ENCODE data around the gene KCNQ1.

KCNQ1 gene

DNA sequence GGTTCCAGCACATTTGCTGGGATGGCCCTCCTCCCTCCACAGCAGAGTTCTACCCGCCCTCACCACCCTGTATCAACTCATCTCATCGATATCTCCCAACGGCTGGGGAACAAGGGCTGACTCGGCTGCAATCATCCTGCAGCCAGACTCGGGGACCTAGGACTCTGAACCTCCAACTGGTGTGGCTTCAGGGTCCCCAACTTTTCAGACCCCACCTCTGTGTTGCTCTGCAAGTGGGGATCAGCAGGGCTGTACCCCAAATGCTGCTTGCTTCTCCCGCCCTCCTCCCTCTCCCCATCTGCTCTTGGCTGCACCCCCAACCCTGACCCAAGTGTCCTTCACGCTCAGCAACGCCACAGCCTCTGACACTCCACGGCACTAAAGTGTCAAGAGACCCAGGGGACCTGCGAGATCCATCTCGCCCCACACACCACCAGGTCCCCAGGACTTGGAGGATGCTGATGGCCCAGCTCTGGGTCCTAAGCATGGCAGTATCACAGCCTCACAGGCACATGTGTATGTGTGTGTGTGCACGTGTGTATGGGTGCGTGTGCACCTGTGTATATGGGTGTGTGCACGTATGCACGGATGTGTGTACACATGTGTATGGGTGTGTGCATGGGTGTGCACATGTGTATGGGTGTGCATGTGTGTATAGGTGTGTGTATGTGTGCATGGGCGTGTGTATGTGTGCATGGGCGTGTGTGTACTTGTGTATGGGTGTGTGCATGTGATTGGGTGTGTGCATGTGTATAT is 26.4 kb downstream of the KCNQ1 start:
- H3K4me3 ChIP-seq (ENCODE audit: low read depth, low read length) = no peak overlapping the region
- no peak for DNase-seq (ENCODE audit: low read depth)
- in situ Hi-C loops (cut with HindIII; ENCODE audit: low sequenced_read_pairs) = no loop called here
- TF ChIP-seq, protein P1, sequence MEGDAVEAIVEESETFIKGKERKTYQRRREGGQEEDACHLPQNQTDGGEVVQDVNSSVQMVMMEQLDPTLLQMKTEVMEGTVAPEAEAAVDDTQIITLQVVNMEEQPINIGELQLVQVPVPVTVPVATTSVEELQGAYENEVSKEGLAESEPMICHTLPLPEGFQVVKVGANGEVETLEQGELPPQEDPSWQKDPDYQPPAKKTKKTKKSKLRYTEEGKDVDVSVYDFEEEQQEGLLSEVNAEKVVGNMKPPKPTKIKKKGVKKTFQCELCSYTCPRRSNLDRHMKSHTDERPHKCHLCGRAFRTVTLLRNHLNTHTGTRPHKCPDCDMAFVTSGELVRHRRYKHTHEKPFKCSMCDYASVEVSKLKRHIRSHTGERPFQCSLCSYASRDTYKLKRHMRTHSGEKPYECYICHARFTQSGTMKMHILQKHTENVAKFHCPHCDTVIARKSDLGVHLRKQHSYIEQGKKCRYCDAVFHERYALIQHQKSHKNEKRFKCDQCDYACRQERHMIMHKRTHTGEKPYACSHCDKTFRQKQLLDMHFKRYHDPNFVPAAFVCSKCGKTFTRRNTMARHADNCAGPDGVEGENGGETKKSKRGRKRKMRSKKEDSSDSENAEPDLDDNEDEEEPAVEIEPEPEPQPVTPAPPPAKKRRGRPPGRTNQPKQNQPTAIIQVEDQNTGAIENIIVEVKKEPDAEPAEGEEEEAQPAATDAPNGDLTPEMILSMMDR (IDR thresholded peaks at IDR 0.05; ENCODE audit: low read depth, low read length, missing control alignments) = no peak

DNA sequence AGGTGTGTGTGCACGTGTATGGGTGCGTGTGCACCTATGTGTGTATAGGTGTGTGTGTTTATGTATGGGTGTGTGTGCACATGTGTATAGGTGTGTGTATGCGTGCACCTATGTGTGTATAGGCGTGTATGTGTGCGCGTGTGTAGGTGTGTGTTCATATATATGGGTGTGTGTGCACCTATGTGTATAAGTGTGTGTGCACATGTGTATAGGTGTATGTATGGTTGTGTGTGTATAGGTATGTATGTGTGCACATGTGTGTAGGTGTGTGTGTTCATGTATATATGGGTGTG is 26.9 kb downstream of the KCNQ1 start:
- TF ChIP-seq, protein P1 (IDR thresholded peaks at IDR 0.05; ENCODE audit: low read depth, low read length, missing control alignments) = no peak
- no peak overlapping the region for H3K4me3 ChIP-seq (ENCODE audit: low read depth, low read length)
- in situ Hi-C loops (cut with HindIII; ENCODE audit: low sequenced_read_pairs) = no loop called here
- no peak for DNase-seq (ENCODE audit: low read depth)

DNA sequence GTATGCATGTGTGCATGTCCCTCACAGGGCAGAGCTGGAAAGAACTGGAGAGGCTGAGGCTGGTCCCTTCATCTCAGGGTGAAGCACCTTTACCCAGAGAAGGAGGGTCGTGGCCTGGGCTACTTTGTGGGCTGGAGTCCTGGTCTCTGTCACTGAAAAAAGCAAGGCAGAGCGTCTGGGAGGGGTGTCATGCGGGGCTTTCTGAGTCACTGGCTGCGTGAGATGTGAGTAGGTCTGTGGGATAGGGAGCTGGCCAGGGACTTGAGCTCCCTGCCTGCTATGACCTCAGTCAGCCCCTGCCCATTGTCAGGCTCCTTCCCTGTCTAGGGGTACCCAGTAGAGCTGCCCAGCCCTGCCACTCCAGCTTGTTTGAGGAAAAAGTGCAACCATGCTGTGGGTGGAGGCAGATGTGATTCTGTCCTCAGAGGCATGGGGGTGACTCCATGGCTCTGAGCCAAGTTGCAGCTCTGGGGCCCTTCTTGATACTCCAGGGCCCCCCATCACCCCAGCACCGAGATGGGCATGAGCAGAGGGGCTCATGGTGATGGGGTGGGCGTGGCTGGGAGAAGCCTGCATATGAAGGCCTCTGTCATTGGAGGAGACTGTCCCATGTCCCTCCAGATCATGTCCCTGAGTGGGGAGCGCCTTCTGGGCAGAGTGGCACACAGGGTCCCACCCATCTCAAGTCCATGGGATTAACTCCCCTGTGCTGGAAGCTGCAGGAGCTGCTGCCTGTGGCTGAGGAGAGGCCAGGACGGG is 27.8 kb downstream of the KCNQ1 start:
- TF ChIP-seq, protein P1 (IDR thresholded peaks at IDR 0.05; ENCODE audit: low read depth, low read length, missing control alignments) = no peak
- in situ Hi-C loops (cut with HindIII; ENCODE audit: low sequenced_read_pairs) = no loop called here
- DNase-seq (ENCODE audit: low read depth) = no peak
- H3K4me3 ChIP-seq (ENCODE audit: low read depth, low read length) = no peak overlapping the region

DNA sequence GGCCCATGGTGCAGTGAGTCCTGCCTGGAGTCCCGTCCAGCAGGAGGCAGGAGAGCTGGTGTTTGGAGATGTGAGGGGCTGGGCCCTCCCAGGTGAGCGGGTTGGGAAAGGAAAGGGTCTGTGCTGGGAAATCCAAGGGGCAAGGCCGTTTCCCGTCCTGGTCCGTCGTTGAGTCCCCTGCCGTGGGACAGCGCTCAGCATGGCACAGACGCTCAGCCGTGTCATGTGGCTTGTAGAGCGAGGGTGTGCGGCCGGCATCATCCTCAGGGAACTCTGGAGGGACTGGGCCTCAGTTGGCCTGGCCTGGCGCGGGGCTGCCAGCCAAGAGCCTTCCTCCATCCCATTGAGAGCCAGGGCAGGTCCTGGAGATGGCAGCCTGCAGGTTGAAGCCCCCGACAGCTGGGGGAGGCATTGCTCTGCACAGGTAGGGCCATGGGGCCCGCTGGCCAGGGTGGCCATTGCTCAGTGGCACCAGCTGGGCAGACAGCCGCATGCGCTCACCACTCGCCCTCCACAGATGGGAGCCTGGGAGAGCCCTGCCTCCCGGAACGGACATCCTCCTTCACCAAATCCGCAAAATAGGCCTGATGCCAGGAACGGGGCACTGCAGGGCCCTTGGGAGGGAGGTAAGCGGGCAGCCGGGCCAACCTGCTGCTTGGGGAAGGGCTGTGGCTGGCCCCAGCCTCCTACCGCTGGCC is 28.7 kb downstream of the KCNQ1 start:
- no peak for DNase-seq (ENCODE audit: low read depth)
- in situ Hi-C loops (cut with HindIII; ENCODE audit: low sequenced_read_pairs) = no loop called here

DNA sequence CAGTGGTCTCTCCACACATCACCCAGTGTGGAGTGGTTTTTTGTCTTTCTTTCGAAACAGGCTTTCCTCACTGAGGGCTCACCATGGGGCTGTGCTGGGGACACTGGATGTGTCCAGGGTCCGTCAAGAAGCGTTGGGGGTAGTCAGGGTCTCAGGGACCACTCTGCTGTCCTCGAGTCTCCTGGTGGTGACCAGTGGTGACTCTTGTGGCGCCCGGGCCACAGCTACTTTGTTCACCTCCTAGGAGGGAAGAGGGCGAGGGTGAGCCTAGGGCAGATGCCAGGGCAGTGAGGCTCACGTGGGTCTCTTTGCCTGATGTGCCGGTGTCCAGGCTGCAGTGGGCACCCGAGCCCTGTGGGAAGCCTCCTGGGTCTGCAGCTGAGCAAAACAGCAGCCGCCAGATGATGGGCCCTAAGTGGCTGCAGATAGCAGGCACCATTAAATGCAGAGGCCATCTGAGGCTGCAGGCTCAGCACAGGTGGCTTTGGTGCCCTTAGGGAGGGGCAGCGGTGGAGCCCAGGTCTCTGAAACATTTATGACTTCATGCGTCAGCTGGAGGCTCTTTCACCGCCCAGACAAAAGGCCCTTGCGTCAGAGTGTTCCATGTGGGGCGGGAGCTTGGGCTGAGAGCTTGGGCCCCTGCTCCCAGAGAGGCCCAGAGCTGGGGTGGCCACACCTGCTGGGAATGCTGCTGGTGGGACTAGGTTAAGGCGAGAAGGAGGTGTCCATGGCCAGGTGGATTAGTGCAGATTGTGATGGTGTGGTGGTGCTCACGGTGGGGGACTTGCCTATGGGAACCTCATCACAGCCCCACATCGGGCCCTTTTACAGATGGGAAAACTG is 29.5 kb downstream of the KCNQ1 start:
- no peak overlapping the region for H3K4me3 ChIP-seq (ENCODE audit: low read depth, low read length)
- TF ChIP-seq, protein P1 (IDR thresholded peaks at IDR 0.05; ENCODE audit: low read depth, low read length, missing control alignments) = no peak
- in situ Hi-C loops (cut with HindIII; ENCODE audit: low sequenced_read_pairs) = no loop called here
- DNase-seq (ENCODE audit: low read depth) = no peak

More for the DNA sequence above, 28.7 kb downstream of the KCNQ1 start:
- H3K4me3 ChIP-seq (ENCODE audit: low read depth, low read length) = no peak overlapping the region
- TF ChIP-seq, protein P1 (IDR thresholded peaks at IDR 0.05; ENCODE audit: low read depth, low read length, missing control alignments) = no peak

All from astrocyte of the cerebellum (primary cell).